T-helper 22 cell (primary cell): ENCODE measurements around the gene HAUS3.
"Not testable (repeated sequence)": the region's sequence is repeated elsewhere in the genome, so short reads cannot be mapped to it uniquely, and the experiment has no call there.

Experiments
- DNase-seq: peaks from one replicate; pipeline ENCODE4 v3.0.0-alpha.2; 2020; ENCODE audit warnings: low read depth

HAUS3 gene

DNA sequence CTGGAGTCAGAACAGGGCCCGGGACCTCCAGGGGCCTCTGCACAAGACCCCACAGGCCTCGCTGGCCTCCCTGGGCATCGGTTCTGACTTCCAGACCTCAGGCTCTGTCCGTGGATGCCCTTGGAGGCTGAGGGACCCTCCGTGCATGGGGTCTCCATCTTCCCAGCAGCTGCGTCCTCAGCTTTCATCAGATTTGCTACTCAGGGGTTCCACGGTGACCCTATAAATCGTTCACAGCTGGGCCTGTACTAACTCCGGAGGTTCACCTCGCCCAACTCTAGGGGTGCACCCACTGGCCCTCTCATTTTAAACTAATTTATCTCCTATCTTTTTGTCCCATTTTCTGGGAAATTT is 33.1 kb upstream of the HAUS3 start:
- DNase-seq = not testable (repeated sequence)

DNA sequence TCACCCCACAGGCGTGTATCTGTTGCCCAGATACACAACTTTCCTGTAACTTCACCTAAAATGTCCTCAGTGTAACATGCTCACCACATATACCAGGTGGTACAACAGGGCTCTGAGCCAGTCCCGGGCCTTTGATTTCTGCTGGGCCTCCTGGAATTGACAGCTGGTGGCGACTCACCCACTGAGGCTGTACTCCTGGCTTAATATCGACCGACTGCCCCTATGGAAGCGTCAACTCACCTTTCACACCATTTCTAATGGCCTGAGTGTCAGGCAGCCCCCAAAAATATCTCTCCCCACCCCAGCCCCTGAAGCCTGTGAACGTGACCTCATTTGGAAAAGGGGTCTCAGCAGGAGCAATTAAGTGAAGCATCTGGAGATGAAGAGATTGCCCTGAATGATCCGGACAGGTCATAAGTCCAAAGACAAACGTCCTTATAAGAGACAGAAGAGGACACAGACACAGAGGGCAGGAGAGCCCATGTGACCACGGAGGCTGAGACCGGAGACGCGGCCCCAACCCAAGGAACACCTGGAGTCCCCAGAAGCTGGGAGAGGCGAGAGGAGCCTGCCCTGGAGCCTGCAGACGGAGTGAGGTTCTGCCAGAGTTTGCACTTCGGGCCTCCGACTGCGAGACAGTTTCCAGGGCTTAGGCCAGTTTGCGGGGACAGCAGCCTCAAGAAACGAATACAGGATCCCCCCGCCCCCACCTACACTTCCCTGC is 32.6 kb upstream of the HAUS3 start:
- DNase-seq = no peak

GRCh38 chr4:2273657-2274319 is 31.9 kb upstream of the HAUS3 start:
- DNase-seq = no peak

GRCh38 chr4:2273221-2273620 is 31.3 kb upstream of the HAUS3 start:
- DNase-seq = no peak

- DNase-seq = no peak
Observed at GRCh38 chr4:2272828-2273120, 30.9 kb upstream of the HAUS3 start.

GRCh38 chr4:2272026-2272827 is 30.3 kb upstream of the HAUS3 start:
- no peak for DNase-seq

GRCh38 chr4:2271279-2272025 is 29.5 kb upstream of the HAUS3 start:
- no peak for DNase-seq

GRCh38 chr4:2270341-2271165 is 28.6 kb upstream of the HAUS3 start:
- no peak for DNase-seq

DNA sequence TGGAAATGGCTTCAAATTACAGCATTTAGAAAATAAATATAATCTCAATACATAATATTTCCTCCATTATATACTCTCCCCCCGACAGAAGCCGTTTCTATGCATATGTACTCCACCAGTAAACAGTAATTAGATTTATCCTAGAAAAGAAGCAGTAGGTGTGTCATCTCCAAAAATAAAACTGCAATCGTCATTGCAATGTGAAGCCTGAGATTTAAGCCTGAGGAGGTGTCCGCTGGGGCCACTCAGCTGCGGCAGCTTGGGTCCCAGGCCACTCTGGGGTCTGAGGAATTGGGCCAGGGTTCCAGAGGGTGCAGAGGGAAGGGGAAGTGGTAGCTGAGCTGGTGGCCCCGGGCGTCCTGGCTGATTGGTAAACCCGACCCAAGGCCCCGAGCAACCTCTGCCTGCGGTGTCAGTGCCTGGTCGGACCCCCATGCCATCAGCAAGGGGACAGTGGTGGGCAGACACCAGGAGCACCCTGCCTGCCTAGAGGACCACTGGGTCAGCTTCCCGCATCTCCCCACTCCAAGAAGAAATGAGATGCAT is 27.8 kb upstream of the HAUS3 start:
- no peak for DNase-seq

DNA sequence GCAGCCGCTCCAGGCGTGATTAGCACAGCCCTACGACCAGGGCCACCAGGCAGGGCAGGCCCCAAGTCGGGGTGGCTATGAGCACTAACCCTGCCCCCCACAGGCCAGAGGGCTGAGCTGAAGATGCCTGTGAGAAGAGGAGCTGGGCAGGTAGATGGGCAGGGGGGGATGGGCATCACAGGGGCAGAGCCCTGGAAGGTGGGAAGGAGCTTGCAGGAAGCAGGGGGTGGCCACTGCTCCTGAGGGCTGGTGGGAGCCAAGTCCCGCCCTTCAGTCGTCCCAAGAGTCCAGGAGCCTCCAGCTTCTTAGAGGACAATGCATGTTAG is 27.2 kb upstream of the HAUS3 start:
- DNase-seq = no peak

DNA sequence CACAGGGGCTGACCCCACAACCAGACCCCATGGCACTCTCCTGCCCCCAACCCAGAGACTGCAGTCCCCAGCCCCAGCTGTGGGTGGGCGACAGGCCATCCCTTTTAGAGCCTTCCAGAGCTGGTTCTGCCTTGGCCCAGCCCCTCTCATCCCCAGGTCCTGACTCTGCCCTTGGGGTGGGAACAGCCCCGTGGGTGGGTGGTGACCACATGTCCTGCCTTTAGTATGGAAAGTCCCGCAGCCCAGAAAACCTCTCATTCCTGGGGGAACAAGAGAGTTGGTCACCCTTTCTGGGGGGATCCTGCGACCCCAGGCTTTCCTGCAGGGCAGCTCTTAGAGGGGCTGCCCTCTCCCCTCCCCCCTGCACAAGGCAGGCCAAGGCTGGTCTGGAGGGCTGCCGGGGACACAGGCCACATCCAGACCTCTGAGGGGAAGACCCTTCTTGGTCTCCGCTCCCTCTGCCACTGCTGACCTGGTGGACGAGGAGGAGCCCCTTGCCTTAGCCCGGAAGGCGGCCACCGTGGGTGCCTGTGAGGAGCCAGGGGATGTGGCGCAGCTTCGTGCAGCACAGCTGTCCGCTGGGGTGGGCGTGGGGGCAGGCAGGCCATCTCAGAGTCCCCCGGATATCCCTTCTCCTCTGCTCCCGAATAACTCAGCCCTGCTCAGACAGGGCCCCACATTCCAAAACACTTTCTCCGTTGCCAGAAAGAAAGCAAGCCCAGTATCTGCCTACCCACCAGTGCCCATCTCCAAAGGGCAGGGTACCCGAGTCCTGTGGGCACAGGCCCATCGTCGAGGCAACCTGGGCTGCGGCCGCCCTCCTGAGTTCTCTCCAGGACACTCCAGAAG is 26.7 kb upstream of the HAUS3 start:
- DNase-seq = no peak

DNA sequence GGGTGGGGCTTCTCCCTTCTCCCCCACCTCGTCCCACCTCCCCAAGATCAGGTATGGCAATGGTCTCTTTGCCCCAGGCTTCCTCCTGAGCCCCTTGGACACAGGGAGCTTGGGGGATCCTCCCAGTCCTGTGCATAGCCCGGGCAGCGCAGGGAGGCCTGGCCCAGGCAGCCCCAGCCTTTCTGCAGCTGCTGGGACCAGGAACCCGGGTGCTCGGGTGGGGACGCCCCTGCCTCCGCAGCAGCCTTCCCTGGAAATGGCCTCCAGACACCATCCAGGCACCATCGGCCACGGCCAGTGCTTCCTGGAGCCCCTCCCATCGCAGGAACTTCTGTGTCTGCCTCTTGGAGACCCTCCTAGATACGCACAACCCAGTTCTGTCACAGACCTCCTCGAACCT is 25.9 kb upstream of the HAUS3 start:
- no peak for DNase-seq

GRCh38 chr4:2267320-2267811 is 25.4 kb upstream of the HAUS3 start:
- no peak for DNase-seq

- DNase-seq = no peak
Observed at GRCh38 chr4:2266821-2267220, 24.9 kb upstream of the HAUS3 start.

DNA sequence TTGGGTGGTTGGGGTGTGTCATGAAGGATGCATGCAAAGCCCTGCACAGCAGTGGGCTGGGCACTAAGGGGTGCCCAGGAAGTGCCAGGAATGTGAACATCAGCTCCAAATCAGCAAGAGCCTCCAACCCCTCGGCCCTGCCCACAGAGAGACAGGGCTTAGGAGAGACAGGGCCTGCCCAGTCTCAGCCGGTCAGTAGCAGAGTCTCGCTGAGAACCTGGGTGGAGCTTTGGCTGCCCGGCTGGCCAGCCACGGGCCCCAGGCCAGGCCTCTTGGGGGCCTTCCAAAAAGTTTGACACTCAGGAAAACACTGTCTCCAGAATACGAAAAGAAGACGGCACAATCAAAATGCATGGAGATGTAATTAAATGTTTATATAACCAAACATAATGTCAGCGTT is 24.3 kb upstream of the HAUS3 start:
- no peak for DNase-seq

DNA sequence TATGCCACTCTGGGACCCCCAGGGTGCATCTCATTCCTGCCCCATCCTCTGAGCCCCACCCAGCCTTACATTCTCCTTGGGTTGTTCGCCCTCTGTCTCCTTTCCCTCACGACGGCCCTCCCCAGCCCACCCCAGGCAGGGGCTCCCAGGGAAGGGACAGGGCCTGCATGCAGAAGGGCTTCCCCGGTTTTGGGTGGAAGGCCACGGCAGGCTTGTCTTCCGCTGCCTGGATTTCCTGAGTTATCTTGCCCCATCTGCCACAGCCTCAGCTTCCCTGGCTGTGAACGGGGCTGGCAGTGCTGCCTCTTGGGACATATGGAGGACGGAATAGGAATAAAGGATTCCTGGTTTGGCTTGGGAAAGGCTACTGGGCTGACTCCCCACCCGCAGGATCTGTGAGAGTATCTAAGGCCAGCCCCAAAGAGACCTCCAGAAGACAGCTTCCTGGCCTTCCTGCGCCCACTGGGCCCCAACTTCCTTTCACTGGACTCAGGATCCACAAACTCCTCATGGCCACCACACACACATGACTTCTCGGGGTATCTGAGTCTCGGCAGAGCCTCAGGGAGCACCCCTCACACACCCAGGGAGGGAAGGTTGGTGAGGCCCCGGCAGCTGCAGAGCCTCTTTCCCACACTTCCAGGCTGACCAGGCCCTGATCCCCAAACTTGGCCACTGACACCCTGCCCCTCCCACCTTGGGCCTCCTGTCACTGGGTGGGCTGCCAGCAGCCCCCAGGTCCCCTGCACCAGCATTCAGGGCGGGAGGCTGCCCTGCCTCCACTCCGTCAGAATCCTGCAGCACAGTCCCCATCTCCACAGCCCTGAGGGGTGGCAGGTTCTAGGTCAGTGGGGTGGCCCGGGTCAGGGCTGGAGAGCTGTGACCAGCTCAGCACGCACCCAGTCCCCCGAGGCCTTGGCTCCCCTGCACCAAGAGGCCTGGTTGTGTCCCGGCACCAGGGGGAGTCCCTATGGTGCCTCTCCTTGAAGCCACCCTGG is 23.5 kb upstream of the HAUS3 start:
- DNase-seq = no peak

- DNase-seq = no peak
Observed at GRCh38 chr4:2264481-2265041, 22.6 kb upstream of the HAUS3 start.

GRCh38 chr4:2263926-2264321 is 22.0 kb upstream of the HAUS3 start:
- no peak for DNase-seq

- DNase-seq = no peak
Observed at GRCh38 chr4:2262944-2263250, 21.0 kb upstream of the HAUS3 start.
